Measurements from ENCODE around the gene C20orf144. TPM values are rescaled to one million over a fixed set of nuclear protein-coding genes. Genes with fewer than 3 reads are reported as not detected.

C20orf144 gene
- total and polyA plus RNA-seq, 7 donors: 0.12 to 0.66 TPM; not detected in 5

DNA sequence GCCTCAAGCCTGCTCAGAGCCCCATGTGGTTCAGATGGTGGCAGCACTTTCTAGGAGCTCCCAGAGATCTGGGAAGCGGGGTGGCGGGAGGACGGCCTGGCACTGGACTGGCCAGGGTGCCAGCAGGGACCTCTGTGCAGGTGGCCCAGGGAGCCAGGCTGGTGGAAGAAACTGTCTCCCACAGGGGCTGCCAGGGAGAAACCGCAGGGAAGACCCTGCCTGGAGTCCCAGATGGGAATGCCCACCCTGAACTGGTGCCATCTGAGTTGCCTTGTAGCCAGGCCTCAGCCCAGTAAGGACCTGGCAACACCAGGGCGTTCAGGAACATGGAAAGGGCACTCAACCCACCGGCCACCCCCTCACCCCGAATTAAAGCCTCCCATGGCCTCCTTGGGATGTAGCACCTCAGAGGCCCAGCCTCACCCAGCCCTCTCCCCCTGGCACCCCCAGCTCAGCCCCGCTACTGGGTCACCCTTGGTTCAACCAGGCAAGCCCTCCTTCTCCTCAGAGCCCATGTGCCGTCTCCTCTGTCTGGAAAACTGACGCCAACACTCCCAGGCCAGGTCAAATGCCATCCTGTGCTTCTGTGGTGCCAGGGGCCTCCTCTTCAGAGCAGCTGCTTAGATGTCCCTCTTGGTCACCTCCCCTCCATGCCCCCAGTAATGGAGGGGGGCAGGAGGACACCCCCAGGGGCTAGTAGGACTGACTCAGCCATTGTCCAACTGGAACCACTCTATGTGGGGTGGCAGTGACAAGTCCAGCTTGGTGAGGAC is 5.9 kb upstream of the C20orf144 start:
- DNase-seq: peak; percentile 63
- H3K27ac ChIP-seq: no peak overlapping the region
- WGBS, 2 donors: 95 to 96% methylated on average over 10 of the region's 10 CpGs
- peaks cover 0 to 12% (median 9%) of the 10 kb centered on the region in 4 donors for H3K4me1 ChIP-seq
- no peaks in the 10 kb centered on the region for H3K27me3 ChIP-seq
- intact Hi-C loops (cut with DNase I): no loop called here
- no peak for TF ChIP-seq EP300 (IDR thresholded peaks at IDR 0.05)
- TF ChIP-seq, protein P1, sequence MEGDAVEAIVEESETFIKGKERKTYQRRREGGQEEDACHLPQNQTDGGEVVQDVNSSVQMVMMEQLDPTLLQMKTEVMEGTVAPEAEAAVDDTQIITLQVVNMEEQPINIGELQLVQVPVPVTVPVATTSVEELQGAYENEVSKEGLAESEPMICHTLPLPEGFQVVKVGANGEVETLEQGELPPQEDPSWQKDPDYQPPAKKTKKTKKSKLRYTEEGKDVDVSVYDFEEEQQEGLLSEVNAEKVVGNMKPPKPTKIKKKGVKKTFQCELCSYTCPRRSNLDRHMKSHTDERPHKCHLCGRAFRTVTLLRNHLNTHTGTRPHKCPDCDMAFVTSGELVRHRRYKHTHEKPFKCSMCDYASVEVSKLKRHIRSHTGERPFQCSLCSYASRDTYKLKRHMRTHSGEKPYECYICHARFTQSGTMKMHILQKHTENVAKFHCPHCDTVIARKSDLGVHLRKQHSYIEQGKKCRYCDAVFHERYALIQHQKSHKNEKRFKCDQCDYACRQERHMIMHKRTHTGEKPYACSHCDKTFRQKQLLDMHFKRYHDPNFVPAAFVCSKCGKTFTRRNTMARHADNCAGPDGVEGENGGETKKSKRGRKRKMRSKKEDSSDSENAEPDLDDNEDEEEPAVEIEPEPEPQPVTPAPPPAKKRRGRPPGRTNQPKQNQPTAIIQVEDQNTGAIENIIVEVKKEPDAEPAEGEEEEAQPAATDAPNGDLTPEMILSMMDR (IDR thresholded peaks at IDR 0.05): no peak
- TF ChIP-seq POLR2A (IDR thresholded peaks at IDR 0.05): no peak
- no peak for TF ChIP-seq POLR2AphosphoS5 (IDR thresholded peaks at IDR 0.05)
- no peak overlapping the region for H3K4me3 ChIP-seq
- H3K9me3 ChIP-seq: no peaks in the 10 kb centered on the region
- peaks cover 17 to 37% (median 25%) of the 10 kb centered on the region in 4 donors for H3K36me3 ChIP-seq

DNA sequence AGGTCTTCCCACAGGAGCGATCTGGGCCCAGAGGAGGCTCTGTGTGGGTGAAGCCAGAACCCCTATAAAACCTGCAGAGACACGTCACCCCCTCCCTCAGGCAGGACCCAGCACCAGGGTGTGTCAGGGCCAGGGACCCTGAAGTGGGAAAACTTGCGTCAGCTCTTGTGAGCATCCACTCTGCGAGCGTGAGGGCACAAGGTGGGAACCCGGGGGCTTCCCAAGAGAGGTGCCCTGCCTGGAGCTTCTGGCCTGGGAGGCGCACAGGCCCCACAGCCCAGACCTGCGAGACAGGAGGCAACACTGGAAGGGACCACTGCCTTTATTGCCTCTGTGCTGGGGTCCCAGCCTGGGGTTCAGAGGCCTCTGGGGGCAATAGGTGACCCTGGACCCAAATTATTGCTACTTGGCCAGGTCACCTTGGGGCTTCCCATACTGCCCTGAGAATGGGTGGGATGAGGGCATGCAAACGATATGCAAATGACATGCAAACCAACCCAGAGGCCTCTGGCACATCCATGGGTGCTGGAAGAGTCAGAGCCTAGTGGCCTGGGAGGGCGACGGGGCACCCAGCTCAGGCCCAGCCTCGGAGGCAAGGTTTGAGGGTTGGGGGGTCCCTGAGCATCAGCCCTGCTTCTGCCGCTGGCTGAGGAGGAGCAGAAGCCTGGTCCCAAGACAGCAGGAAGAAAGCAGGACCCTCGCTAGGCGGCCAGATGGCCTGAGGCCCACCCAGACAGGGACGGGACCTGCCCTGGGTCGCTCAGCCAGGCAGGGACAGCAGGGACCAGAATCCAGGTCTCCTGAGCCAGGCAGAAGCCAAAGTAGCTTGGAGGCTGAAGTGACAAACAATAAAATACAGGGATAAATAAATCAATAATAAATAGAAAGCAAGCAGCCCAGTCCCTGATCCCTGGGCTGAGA is 5.1 kb upstream of the C20orf144 start:
- intact Hi-C loops (cut with DNase I): no loop called here
- H3K27me3 ChIP-seq: no peaks in the 10 kb centered on the region
- WGBS, 2 donors: 94 to 96% methylated on average over 17 of the region's 17 CpGs
- peaks cover 17 to 37% (median 25%) of the 10 kb centered on the region in 4 donors for H3K36me3 ChIP-seq
- H3K27ac ChIP-seq: no peak overlapping the region
- TF ChIP-seq, protein P1 (IDR thresholded peaks at IDR 0.05): no peak
- H3K4me1 ChIP-seq: peaks cover 0 to 12% (median 9%) of the 10 kb centered on the region in 4 donors
- DNase-seq: peak; percentile 53
- no peaks in the 10 kb centered on the region for H3K9me3 ChIP-seq
- H3K4me3 ChIP-seq: no peak overlapping the region

DNA sequence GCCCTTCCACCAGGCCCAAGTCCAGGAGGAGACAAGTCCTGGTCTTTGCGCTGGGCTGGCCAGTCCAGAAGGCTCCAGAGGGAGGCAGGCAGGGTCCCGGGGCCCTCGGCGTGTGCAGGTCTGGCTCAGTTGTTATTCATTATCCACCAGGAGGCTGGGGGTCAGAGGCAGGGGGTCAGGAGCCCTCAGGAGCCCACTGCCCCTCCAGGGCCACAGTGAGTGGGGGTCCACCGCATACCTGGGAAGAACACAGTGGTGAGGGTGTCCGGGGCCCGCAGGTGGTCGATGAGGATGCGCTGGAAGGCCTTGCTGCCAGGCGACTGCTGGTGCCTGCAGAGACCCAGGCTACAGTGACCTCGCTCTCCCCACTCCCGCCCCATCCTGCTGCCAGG is 4.4 kb upstream of the C20orf144 start:
- H3K27ac ChIP-seq: no peak overlapping the region
- H3K36me3 ChIP-seq: peaks cover 17 to 37% (median 25%) of the 10 kb centered on the region in 4 donors
- no peak overlapping the region for H3K4me3 ChIP-seq
- no peaks in the 10 kb centered on the region for H3K27me3 ChIP-seq
- DNase-seq: peak; percentile 61
- H3K4me1 ChIP-seq: peaks cover 0 to 16% (median 14%) of the 10 kb centered on the region in 4 donors
- H3K9me3 ChIP-seq: no peaks in the 10 kb centered on the region
- WGBS, 2 donors: 96 to 97% methylated on average over 12 of the region's 12 CpGs
- intact Hi-C loops (cut with DNase I): no loop called here
- TF ChIP-seq POLR2A (IDR thresholded peaks at IDR 0.05) (no peak), EP300 (IDR thresholded peaks at IDR 0.05) (no peak), POLR2AphosphoS5 (IDR thresholded peaks at IDR 0.05) (no peak)
- TF ChIP-seq, protein P1 (IDR thresholded peaks at IDR 0.05): no peak

DNA sequence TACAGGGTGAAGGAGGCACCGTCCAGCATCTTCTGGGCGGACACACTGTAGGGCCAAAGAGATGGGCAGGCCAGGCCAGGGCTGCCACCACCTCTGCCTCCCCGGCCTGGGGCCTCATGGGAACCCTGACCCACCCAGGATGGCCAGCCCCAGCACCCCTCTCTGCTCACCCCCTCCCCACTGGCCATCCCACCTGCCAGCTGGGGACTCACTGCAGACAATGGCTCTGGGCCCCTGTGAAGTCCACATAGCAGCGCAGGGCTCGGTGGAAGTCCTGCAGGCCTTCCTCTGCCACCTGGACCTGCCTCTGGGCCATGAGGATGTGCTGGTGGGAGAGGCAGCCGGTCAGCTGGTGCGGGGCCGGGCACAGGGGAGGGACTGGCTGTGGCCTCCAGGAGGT is 3.6 kb upstream of the C20orf144 start:
- intact Hi-C loops (cut with DNase I): no loop called here
- Histone ChIP-seq H3K36me3 (peaks cover 17 to 37% (median 25%) of the 10 kb centered on the region in 4 donors), H3K27me3 (no peaks in the 10 kb centered on the region), H3K27ac (no peak overlapping the region), H3K4me1 (peaks cover 0 to 17% (median 13%) of the 10 kb centered on the region in 4 donors), H3K4me3 (no peak overlapping the region), H3K9me3 (no peaks in the 10 kb centered on the region)
- 94 to 96% methylated on average over 8 of the region's 8 CpGs for WGBS, 2 donors
- TF ChIP-seq POLR2A (IDR thresholded peaks at IDR 0.05) (no peak), POLR2AphosphoS5 (IDR thresholded peaks at IDR 0.05) (no peak), EP300 (IDR thresholded peaks at IDR 0.05) (no peak)
- TF ChIP-seq, protein P1 (IDR thresholded peaks at IDR 0.05): no peak
- DNase-seq: no peak
